ENCODE data around the gene ITPRIP.
A peak's percentile ranks its signal among the peaks of the same experiment; 100 is the strongest.

Gene ITPRIP

GRCh38 chr10:104328646-104328895 is 9.7 kb downstream of the ITPRIP start:
- ChIA-PET CTCF (interaction anchor here (0.5 to 2.1 kb wide), 3 partner anchors 28 to 54 kb away, joined by 3 to 4 read pairs (median 4); no protein-coding TSS in a partner anchor), POLR2A (ENCODE audit: low non-redundant PET) (no interaction called here)
- TF ChIP-seq CTCF (conservative IDR thresholded peaks at IDR 0.05; ENCODE audit: low read depth): no peak
- DNase-seq (ENCODE audit: low spot score): no peak
- H3K27ac ChIP-seq: peak overlapping the region; percentile 99

GRCh38 chr10:104327745-104328645 is 10.3 kb downstream of the ITPRIP start:
- CTCF ChIA-PET: interaction anchor here (0.5 to 1.0 kb wide), 3 partner anchors 22 to 53 kb away, joined by 3 to 6 read pairs (median 4); no protein-coding TSS in a partner anchor
- TF ChIP-seq CTCF (conservative IDR thresholded peaks at IDR 0.05; ENCODE audit: low read depth): no peak
- POLR2A ChIA-PET (ENCODE audit: low non-redundant PET): no interaction called here
- DNase-seq (ENCODE audit: low spot score): peak; percentile 63
- H3K27ac ChIP-seq: peak overlapping the region; percentile 99

- POLR2A ChIA-PET (ENCODE audit: low non-redundant PET): no interaction called here
- no peak for DNase-seq (ENCODE audit: low spot score)
- CTCF ChIA-PET: interaction anchor here (0.8 kb wide), 1 partner anchor 22 kb away, joined by 6 read pairs; no protein-coding TSS in a partner anchor
- H3K27ac ChIP-seq: peak overlapping the region; percentile 99
- no peak for TF ChIP-seq CTCF (conservative IDR thresholded peaks at IDR 0.05; ENCODE audit: low read depth)
Measured at GRCh38 chr10:104326991-104327610, 11.2 kb downstream of the ITPRIP start.

- CTCF ChIA-PET: no interaction called here
- H3K27ac ChIP-seq: peak overlapping the region; percentile 99
Measured at GRCh38 chr10:104325436-104326435, 12.5 kb downstream of the ITPRIP start.

GRCh38 chr10:104324931-104325330 is 13.3 kb downstream of the ITPRIP start:
- no peak for TF ChIP-seq CTCF (conservative IDR thresholded peaks at IDR 0.05; ENCODE audit: low read depth)
- ChIA-PET POLR2A (ENCODE audit: low non-redundant PET) (no interaction called here), CTCF (no interaction called here)
- peak overlapping the region; percentile 99 for H3K27ac ChIP-seq
- no peak for DNase-seq (ENCODE audit: low spot score)

More at GRCh38 chr10:104325436-104326435, 12.5 kb downstream of the ITPRIP start:
- POLR2A ChIA-PET (ENCODE audit: low non-redundant PET): no interaction called here
- no peak for TF ChIP-seq CTCF (conservative IDR thresholded peaks at IDR 0.05; ENCODE audit: low read depth)
- DNase-seq (ENCODE audit: low spot score): no peak

- TF ChIP-seq CTCF (conservative IDR thresholded peaks at IDR 0.05; ENCODE audit: low read depth): no peak
- POLR2A ChIA-PET (ENCODE audit: low non-redundant PET): no interaction called here
- CTCF ChIA-PET: interaction anchor here (0.6 to 1.0 kb wide), 2 partner anchors 14 to 39 kb away, joined by 3 read pairs; partner anchors contain the start of gene ITPRIP
- peak overlapping the region; percentile 99 for H3K27ac ChIP-seq
- no peak for DNase-seq (ENCODE audit: low spot score)
Measured at GRCh38 chr10:104324221-104324686, 14.0 kb downstream of the ITPRIP start.

Data from RWPE1 (cell line).